HG03135 (cell line): Measurements from ENCODE around the gene SPOCK1.

Experiments
- ATAC-seq: cut with Tn5 transposase; IDR thresholded peaks from one replicate; pipeline ENCODE4 v1.9.1; 2021; ENCODE audit warnings: mild to moderate bottlenecking, moderate library complexity; ENCODE audit not compliant: unreplicated experiment

The SPOCK1 gene

DNA sequence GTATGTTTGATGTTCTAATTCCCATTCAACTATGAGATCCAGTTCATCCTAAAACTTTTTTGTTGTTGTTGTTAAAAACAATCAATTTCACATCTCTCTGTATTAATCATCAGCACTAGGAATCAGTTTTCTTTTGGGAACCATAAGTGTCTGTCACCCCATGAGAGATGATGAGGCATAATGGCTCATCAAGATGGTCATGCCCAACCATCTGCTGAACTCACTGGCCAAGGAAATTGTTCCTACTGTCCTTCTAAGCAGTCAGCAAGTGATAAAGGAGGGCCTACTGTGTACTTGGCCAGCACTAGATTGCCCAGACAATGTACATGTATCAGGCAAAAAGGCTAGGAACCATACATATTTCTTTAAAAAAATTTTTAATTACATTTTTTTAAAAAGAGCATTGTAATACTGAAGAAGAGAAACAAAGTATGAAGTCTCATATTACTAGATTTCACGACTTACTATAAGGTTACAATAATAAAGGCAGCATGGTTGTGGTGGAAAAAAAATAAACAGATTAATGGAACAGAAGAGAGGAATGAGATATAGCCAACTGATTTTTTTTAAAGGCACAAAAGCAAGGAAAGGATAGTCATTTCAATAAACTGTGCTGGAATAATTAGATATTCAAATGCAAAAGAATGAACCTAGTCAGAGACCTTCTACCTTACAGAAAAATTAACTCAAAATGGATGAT lies 458.3 kb downstream of the SPOCK1 start:
- no peak for ATAC-seq

DNA sequence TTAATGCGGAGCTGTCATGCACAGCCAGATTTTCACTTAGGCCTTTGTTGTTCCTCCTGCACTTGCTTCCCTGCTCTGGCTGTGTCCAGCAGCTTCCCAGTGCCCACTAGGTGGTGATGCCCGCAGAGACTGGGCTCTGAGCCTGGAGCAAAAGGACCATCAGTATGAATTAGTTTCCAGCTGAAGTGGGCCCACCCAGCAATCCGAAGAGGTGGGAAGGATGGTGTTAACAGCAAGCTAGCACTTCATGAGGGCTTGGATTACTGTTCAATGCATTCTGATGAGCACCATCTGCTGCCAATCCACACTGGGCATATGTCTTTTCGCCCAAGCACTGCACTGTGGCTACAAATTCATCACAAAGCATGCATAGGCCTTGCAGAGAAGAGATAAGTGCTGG lies 459.1 kb downstream of the SPOCK1 start:
- ATAC-seq, result no peak

DNA sequence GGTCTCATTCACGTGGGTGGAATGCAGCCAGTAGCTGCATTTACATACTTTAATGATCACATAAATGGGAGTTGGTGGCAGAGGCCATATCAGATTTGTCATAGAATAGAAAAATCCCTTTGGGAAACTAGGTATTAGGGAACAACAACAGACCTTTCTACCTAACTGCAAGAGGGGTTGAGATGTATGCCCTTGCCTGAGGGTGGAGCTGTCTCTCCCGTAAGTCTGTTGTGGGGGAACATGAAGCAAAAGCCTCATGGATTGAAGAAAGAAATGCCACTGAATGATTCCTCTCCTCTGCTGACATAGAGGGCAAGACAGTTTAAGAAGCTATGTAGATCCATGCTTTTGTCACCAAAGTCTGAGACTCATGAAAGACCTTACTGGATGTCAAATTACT lies 461.3 kb downstream of the SPOCK1 start:
- no peak for ATAC-seq

DNA sequence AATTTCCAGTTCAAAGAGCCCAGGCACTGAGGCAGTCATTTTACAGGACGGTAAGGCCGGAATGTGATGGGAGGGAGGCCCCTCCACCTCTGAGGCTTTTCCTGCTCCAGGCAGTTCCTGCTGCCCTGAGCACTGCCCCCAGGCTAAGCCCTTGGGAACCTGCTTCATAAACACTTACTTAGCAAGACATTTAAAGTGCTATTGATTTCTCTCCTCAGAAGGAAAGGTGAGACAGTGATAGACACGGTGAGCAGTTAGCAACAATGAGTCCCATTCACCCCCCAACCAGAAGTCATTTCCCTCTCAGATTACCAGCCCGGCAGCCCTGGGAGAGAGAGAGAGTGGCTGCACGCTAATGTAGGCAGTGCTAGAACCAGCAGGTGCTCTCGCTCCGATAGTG lies 462.5 kb downstream of the SPOCK1 start:
- no peak for ATAC-seq

DNA sequence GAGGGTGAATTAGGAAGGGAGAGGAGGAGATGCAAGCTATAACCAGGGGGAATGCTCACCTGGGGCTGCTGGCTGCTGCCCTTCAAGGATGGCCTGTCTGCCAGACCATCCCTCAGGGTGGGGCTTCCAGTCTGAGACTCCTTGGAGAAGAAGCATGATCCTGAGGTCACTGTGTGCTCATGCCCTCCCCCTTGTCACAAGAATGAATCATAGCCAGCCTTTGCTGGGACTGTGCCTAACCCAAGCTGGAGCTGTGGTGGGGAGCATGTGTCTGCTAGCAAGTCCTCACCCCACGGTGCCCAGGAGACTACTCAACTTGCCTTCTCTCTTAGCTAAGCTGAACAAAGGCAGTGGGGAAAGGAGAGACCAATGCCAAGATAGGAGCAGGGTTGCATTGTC lies 463.6 kb downstream of the SPOCK1 start:
- no peak for ATAC-seq

DNA sequence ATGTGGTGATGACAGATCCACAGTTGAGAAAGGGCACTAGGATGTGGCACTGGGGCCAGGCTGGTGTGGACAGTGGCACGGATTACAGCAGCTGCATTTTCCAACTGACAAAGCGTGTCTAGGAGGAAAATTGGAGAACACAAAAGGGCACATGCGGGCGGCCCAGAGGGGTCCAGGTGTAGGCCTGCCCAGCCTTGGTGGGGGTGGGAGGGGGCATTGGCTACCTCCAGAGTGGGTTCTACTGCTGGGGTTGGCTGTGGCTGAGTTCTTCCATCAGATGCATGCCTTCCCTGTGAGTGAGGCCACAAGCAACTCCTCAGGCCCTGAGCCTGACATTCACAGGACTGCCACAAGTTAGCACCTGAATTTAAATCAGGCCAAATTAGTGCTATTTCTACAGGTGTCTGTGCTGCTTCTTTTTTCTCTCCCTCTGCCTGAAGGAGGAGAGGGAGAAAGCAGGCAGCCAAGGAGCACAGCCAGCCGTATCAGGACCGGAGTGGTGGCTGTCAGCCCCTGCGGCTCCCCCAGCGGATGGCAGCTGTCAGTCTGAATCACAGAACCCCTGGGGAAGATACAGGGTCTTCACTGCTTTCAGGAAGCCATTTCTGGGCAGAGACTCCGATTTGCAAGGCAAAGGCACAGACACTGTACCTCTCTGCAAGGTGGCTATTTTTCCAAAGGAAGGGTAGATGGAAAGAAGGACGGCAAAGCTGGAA lies 464.2 kb downstream of the SPOCK1 start:
- ATAC-seq, result no peak

DNA sequence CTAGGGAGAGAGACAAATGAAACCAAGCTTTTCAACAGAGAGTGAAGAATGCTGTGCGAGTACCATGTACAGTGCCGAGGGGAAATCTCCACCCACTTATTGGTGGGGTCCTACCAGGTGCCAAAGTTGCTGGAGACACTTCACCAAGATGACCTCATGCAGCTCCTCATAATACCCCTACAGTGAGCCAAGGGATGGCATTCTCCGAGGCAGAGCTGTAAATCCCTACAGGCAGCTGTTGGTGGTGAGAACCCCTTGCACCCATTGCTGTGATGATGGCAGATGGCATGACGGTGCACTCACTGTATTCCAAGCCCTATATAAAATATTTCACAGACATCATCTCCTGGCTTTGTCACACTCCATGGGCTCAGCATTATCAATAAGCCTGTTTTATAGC lies 464.9 kb downstream of the SPOCK1 start:
- no peak for ATAC-seq

DNA sequence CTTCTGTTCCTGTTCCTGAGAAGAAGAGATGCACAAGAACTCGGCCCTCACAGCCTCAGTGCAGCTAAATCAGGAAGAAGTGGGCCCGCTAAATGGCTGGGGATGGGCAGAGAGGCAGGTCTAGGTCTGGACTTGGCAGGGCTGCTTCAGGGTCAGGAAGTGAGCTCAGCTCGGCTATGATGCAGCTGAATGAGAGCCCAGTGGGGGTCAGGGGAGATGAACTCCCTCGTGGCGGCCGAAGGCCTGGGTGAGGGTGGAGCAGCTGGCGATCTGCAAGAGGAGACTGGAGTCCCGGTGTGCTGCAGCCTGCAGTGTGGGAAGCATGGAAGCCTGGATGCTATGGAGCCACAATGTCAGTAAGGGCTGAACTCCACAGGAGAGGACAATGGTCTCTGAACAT lies 466.2 kb downstream of the SPOCK1 start:
- no peak for ATAC-seq

DNA sequence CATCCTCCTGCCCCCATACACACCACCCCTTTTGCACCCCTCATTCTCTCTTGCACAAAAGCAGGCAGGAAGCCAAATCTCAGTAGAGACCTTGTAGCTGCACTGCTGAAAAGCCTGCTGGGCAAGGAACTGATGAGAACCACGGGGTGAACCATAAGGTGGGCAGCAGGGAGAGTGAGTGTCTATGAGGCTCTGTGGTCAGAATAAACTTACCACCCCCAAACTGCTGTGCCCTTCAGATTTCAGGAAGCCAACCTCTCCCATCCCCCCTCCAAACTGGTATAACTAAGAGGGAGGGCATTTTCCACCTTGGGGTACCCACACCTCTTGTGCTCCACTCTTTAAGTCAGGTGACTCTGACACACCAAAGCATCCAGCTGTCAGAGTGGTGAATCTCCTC lies 471.4 kb downstream of the SPOCK1 start:
- no peak for ATAC-seq

DNA sequence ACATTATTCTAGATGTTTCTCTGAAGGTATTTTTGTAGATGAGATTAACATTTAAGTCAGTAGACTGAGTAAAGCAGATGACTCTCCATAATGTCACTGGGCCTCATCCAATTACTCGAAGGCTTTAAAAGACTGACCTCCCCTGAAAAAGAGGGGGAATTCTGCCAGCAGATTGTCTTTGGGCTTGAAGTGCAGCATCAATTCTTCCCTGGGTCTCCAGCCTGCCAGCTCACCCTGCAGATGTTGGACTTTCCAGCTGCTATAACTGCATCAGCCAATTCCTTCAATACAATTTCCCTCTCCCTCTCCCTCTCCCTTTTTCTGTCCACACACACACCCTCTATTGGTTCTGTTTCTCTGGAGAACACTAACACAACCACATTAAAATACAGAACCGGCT lies 472.8 kb downstream of the SPOCK1 start:
- ATAC-seq, result no peak

DNA sequence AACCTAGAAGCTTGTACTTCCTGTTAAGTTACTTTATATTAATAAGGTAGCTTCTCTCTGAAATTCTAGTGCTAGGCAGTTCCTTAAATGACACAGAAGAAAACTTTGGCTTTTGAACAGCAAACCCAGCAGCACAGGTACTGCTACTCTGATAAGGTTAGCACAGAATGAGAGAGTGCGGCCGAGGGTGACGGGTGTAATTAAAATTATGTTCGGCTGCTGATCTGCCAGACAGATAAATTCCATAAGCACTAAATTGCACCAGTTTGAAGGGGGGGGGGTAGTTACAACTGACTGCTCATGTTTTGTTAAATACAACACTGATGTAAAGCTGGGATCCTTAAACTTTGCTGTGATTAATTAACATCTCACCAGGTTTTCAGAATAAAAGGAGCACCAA lies 475.1 kb downstream of the SPOCK1 start:
- ATAC-seq, result no peak

DNA sequence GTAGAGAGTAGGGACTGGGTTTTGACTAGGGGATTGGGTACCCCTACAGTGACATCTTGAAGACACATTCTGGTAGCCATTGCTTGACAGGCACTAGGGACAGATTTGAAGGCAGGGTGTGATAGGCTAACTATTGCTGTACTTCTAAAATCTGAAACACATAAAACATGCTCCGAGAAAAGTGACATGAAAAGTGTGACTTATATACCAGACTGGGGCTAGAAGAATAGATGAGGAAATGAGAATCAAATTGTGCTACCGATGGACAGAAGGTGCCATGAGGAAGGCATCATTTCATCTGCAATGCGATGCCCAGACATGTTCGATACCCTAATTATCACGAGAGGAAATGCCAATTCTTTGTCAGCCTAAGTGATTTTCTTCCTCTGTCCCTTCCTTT lies 475.8 kb downstream of the SPOCK1 start:
- ATAC-seq, result no peak

DNA sequence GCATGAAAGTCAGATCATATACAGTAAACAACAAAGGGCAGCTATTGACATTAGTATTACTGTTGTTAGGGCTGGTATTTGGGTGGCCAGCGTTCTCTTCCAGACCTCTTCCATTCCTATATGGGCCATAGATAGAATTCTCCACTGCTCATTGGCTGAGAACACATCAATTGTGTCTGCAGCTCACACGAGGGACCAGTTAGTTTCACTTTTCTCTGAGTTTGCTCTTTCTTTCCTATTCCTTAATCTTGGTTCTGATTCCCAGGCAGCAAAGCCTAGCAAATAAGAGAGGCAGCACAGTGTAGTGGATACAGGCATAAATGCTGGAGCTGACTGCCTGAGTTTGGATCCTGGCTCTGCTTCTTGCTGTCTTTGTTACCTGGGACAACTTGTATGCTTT lies 476.4 kb downstream of the SPOCK1 start:
- ATAC-seq, result no peak

DNA sequence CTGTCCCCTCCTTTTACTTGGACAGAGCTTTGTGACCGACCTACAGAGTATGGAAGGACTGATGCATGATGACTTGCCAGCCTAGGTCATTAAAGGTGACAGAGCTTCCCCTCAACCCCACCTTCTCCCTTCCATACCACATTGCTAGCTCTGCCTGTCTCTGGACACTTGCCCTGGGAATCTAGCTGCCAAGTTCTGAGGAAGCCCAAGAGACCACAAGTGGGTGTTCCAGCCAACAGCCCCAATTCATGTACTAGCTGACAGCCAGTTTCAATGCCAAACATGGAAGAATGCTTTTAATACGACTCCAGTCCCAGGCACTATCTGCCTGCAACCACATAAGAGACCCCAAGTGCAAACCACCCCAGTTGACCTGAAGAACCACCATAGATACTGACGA lies 477.1 kb downstream of the SPOCK1 start:
- ATAC-seq, result no peak

DNA sequence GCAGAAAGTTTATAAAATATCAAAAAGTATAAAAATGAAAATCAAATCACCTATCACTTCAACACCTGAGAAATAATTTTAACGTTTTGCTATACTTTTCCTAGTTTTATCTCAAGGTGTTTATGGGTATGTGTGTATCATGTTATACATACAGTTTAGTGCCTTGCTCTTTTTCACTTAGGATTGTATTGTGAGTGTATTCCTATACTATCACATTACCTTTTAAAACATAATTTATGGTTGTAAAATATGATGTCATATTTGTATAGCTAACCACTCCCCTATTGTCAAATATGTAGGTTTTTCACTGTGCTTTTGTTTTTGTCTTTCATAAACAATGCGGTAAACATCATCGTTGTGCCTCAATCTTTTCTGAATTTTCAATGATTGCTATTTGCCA lies 479.9 kb downstream of the SPOCK1 start:
- ATAC-seq, result no peak

DNA sequence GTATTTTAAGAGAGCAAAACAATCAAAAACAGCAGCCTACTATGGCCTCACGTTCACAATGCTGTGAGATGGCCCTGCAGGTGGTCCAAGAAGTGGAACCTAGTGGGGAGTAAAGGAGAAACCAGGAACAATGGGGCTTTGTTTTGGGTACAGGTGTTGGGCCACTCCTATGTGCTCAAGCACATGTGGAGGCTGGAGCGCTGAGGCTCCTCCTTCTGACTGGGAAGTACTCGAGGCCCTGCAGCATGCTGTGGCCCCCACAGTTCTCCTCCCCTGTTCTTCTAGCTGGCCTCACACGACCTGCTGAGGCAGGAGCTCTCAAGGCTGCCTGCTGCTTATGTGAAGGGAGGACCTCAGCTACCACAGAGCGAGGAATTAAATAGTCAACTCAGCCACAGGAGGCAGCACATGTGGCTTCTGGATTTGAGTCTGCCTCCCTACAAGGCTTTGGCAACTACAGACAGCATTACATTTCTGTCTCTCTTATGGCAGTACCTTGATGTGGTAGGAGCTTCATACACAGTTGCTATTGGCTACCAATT lies 482.3 kb downstream of the SPOCK1 start:
- ATAC-seq, result no peak

DNA sequence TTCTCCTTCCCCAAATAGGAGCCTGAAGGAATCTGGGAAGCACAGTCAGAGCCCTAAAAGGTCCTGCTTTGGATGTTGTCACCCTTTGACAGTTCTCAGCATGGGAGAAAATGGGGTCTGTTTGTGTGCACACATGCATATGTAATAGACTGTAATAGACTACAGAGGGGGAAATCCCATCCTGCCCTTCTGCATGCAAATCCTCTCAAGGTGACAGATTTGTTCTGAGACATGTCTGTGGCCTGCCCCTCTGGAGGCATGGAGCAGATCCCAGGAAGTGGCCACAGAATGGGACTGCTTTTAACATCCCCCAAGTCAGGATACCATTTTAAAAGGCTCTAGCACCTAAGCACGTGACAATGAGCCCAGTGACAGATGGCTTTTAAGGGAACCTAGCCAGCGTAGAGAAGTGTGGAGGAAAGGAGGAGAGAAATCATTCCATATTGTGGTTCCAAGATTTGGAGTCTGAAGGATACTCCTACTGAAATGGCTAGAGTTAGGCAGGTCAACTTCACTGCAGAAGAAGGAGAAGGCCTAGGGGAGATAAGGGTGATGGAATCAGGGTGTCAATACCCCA lies 483.5 kb downstream of the SPOCK1 start:
- ATAC-seq, result no peak

DNA sequence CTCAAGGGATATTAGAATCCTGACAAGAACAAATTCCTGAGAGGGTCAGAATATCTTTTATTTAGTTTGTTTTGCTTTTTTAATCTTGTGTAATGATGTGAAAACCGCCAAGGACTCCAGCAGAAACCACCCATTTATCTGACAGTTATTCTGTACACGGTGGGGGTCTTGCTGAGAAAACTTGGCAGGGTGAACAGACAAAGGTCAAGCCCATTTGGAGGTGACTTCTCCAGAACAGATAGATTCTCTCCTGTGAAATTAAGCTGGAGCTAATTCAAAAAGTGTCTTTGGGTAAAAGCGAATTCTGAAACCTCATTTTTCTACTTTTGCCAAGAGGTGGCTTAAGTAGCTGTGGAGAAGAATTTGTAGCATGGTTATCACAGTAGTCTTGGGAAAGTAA lies 484.4 kb downstream of the SPOCK1 start:
- no peak for ATAC-seq

DNA sequence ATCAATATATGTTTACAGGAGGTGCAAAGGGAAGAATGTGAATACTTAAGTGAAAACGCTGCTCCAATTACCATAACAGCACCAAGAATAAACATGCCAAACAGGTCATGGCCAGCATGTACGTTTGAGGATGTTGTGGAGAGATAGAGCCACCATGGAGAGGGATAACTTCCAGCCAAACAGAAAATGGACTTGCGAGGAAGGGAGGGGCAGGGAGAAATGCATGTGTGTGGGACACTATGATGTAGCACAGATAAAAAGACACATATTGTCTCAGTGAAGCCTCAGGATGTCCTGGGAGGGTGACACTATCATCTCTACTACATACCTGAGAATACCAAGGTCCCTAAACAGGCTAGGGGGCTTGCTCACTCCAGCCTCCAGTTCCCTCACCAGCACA lies 488.9 kb downstream of the SPOCK1 start:
- no peak for ATAC-seq

DNA sequence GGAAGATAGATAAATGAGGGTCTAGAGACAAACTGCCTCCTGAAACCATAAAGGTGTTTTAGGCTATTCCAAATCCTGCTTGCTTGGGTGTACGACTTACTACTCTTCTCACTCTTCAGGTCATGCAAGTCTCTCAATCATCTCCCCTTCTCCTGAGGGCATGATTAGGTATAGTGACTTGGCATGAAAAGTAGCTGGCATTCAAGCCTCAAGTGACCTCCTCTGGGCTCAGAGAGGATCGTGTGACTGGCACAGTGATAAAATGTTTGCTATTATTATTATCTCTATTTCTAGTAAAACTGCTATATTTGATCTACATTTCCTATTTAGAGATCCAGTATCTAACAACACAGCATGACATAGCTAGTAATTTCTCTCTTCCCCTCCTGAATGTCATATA lies 494.8 kb downstream of the SPOCK1 start:
- ATAC-seq, result no peak

DNA sequence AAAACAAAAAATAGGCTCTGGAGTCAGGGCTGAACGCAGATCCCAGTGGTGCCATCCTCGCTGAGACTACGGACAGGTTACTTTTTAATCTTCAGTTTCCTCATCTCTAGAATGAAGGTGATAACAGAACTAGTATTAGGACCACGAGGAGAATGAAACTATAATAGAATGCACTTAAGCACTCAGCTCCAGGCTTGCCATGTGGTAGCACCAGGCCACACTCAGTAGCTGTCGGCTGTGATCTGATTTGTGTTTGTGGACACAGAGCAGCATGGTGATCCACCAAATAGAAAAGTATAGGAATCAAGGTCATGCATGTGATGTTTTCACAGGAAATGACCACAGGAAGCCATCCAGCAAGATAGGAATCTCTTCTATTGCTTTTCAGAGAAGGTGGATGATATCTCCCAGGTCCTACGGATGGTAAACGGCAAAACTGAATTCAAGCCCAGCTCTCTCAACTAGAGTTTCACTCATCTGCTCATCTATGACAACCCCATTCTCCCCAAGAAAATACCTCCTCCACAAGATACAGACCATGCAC lies 498.0 kb downstream of the SPOCK1 start:
- no peak for ATAC-seq

DNA sequence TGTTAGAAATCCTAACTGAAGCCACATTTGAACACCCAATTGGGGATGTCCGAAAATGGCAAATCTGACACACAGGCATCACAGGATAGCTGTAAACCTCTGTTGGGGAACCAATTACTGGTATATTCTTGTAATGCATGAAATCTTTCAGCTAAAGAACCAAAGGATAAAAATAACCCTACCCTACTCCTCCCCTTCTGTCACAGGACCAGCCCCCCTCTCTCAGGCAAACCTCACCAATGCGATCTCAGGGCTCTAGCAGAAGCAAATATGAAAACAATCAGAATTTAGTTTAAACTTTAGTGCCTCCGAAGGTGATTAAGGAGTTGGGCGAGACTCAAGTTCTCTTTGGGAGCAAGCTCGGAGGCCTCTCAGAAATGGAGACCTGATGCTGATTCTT lies 499.3 kb downstream of the SPOCK1 start:
- no peak for ATAC-seq
